Kidney (tissue), 14 donors: ENCODE measurements around the gene PABPN1. TPM values are rescaled to one million over a fixed set of nuclear protein-coding genes. Genes with fewer than 3 reads are reported as not detected.

ENCODE experiments used
- DNase-seq, 5 donors: peaks; one replicate each; pipeline ENCODE4 v3.0.0-alpha.2; 2013 to 2020
- FAIRE-seq: peaks from 2 replicates; lab custom pipeline; 2012; peaks lifted over from hg19 to GRCh38; lab: Jason Lieb, UNC
- H3K27ac ChIP-seq, 2 donors: one replicate each; pipeline ENCODE4 v1.7.0; 2013; ENCODE audit warnings: low read depth in 2 of 2, low read length in 2 of 2, inconsistent platforms in 1 of 2
- H3K27me3 ChIP-seq: one replicate; pipeline ENCODE4 v1.7.1; 2013; ENCODE audit warnings: low read length, inconsistent platforms; ENCODE audit not compliant: control insufficient read depth, insufficient read depth
- H3K36me3 ChIP-seq, 3 donors: one replicate each; pipeline versions ENCODE4 v1.7.0 to v1.7.1; 2013; ENCODE audit warnings: low read length in 3 of 3, control low read depth in 1 of 3, inconsistent platforms in 1 of 3; ENCODE audit not compliant: insufficient read depth in 3 of 3, control insufficient read depth in 2 of 3
- H3K4me1 ChIP-seq, 3 donors: one replicate each; pipeline versions ENCODE4 v1.7.0 to v1.7.1; 2013; ENCODE audit warnings: low read length in 3 of 3, inconsistent platforms in 1 of 3, low read depth in 1 of 3; ENCODE audit not compliant: control insufficient read depth in 2 of 3, insufficient read depth in 2 of 3
- H3K4me3 ChIP-seq, 3 donors: one replicate each; pipeline versions ENCODE4 v1.7.0 to v1.8.1; 2013; ENCODE audit warnings: low read length in 3 of 3, control low read depth in 1 of 3, inconsistent platforms in 1 of 3
- H3K9ac ChIP-seq, 3 donors: one replicate each; pipeline versions ENCODE4 v1.7.0 to v1.7.1; 2013; ENCODE audit warnings: low read length in 3 of 3, control low read depth in 1 of 3, inconsistent platforms in 1 of 3
- H3K9me3 ChIP-seq, 3 donors: one replicate each; pipeline versions ENCODE4 v1.7.0 to v1.7.1; 2013; ENCODE audit warnings: low read length in 3 of 3, control low read depth in 1 of 3, inconsistent platforms in 1 of 3; ENCODE audit not compliant: control insufficient read depth in 2 of 3, insufficient read depth in 1 of 3
- CTCF ChIP-seq: IDR thresholded peaks from 3 replicates; pipeline ENCODE4 v1.5.1; 2012; ENCODE audit warnings: mild to moderate bottlenecking, moderate library complexity, borderline replicate concordance; ENCODE audit not compliant: insufficient read depth; ENCODE audit errors: extremely low read depth
- intact Hi-C: fragments of 100-400 bp; cut with DNase I; formaldehyde crosslinking; loops from one replicate; pipeline ENCODE4 v1.11.1; 2022
- polyA plus RNA-seq: library from polyadenylated mRNA; stranded (reverse); fragments of 350-450 nt; fragmentation: Illumina TruSeq; extraction: RNeasy Lipid Tissue Mini Kit (QIAGEN cat#74804); gene quantifications from one replicate; pipeline ENCODE4 v1.2.3, GENCODE V29; 2014; ENCODE audit warnings: low read depth, low replicate concordance; ENCODE audit not compliant: insufficient read depth
- total RNA-seq: library from RNA; stranded (reverse); fragmentation: NEBNext Ultra II Directional; extraction: Animal tissue kit (Norgen Biotek cat#: 25700); gene quantifications from one replicate; pipeline ENCODE4 v1.2.1, GENCODE V29; 2021
- donor health status: control.
- donor health status: control.
- donor health status: control.
- donor health status: control.
- donor health status: control.
- donor health status: DM: yes; HTN: yes; CAD: no.
- donor health status: Normal renal cell carcinoma (clear cell type).

The PABPN1 gene
- total and polyA plus RNA-seq, 2 donors from 2014 or later, result 140 to 145 TPM

GRCh38 chr14:23297611-23298277, 23.5 kb upstream of the PABPN1 start:
- DNase-seq, result no peak
- peak overlapping the region in 1 of 2 donors; percentile 7 for H3K27ac ChIP-seq
- FAIRE-seq, result no peak
- H3K27me3 ChIP-seq, result peaks cover 2% of the 10 kb centered on the region
- no peak overlapping the region for H3K9ac ChIP-seq
- peaks cover 3 to 14% (median 13%) of the 10 kb centered on the region in 3 donors for H3K4me1 ChIP-seq
- no peak for TF ChIP-seq CTCF
- intact Hi-C loops, result no loop called here
- no peak overlapping the region for H3K4me3 ChIP-seq
- no peaks in the 10 kb centered on the region for H3K9me3 ChIP-seq
- peaks cover 0 to 3% (median 0%) of the 10 kb centered on the region in 3 donors for H3K36me3 ChIP-seq

GRCh38 chr14:23299211-23299957, 21.9 kb upstream of the PABPN1 start:
- Histone ChIP-seq H3K4me1 (peaks cover 3 to 14% (median 13%) of the 10 kb centered on the region in 3 donors), H3K27ac (peak overlapping the region in 1 of 2 donors; percentile 63), H3K36me3 (peaks cover 0 to 3% (median 0%) of the 10 kb centered on the region in 3 donors), H3K9me3 (no peaks in the 10 kb centered on the region), H3K4me3 (peak overlapping the region in 1 of 3 donors; percentile 17), H3K27me3 (no peaks in the 10 kb centered on the region), H3K9ac (peak overlapping the region in 1 of 3 donors; percentile 94)
- no peak for FAIRE-seq
- TF ChIP-seq CTCF, result peak; percentile 16
- intact Hi-C loops, result no loop called here
- DNase-seq, result peak in 2 of 5 donors; percentile 51 to 82

- DNase-seq, result no peak
- no peak for FAIRE-seq
- peaks cover 0 to 3% (median 0%) of the 10 kb centered on the region in 3 donors for H3K36me3 ChIP-seq
- intact Hi-C loops, result no loop called here
- H3K4me1 ChIP-seq, result peaks cover 3 to 13% (median 13%) of the 10 kb centered on the region in 3 donors
- H3K27ac ChIP-seq, result peak overlapping the region; percentile 94 to 98
- no peaks in the 10 kb centered on the region for H3K9me3 ChIP-seq
- TF ChIP-seq CTCF, result no peak
- H3K9ac ChIP-seq, result peak overlapping the region; percentile 75 to 99 (median 94)
- no peaks in the 10 kb centered on the region for H3K27me3 ChIP-seq
- H3K4me3 ChIP-seq, result peak overlapping the region; percentile 86 to 91 (median 88)
These were observed 21.1 kb upstream of the PABPN1 start for GRCh38 chr14:23299986-23300686.
